HFF-Myc (cell line): ENCODE data around the gene TNKS2.
"Not testable (repeated sequence)": the region's sequence is repeated elsewhere in the genome, so short reads cannot be mapped to it uniquely, and the experiment has no call there.

ENCODE experiments used
- DNase-seq: peaks from one replicate; pipeline ENCODE4 v3.0.0-alpha.2; 2011; ENCODE audit warnings: low read depth; ENCODE audit errors: extremely low read depth
- H3K4me3 ChIP-seq: replicated peaks from 2 replicates; pipeline ENCODE4 v1.5.1; 2011; ENCODE audit warnings: low read depth, mild to moderate bottlenecking, control low read depth, low read length
- TF ChIP-seq, protein P1 (sequence below): IDR thresholded peaks from 2 replicates; pipeline ENCODE4 v1.5.1; 2012; ENCODE audit warnings: mild to moderate bottlenecking, low read depth, low read length, control low read depth; ENCODE audit errors: missing control alignments

Gene TNKS2

DNA sequence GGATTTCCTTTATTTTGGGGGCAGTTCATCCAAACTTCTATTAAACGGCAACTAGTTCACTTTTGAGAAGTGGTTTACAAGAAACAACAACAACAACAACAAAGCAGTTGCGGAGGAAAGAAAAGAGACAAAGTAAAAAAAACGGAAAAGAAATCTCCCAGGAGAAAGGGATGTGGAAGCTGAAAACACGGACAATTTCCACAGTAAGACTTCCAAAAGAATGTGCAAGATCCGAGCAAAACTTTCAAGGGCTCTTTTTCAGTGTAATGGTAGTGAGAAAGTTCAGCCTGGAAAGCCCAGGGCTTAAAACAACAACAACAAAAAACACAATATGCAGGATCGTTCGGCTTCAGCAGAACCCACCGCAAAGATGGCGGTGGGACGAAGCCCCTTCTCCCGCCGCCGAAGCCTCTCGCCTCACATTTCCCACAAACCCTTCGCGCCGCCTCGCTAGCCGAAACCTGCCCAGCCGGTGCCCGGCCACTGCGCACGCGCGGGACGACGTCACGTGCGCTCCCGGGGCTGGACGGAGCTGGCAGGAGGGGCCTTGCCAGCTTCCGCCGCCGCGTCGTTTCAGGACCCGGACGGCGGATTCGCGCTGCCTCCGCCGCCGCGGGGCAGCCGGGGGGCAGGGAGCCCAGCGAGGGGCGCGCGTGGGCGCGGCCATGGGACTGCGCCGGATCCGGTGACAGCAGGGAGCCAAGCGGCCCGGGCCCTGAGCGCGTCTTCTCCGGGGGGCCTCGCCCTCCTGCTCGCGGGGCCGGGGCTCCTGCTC lies at the start of gene TNKS2:
TNKS2 (plus strand) TSS at position 553 of the 775 bp plus-strand sequence. CDS start 265 bp downstream, outside the sequence.
- TF ChIP-seq, protein P1, sequence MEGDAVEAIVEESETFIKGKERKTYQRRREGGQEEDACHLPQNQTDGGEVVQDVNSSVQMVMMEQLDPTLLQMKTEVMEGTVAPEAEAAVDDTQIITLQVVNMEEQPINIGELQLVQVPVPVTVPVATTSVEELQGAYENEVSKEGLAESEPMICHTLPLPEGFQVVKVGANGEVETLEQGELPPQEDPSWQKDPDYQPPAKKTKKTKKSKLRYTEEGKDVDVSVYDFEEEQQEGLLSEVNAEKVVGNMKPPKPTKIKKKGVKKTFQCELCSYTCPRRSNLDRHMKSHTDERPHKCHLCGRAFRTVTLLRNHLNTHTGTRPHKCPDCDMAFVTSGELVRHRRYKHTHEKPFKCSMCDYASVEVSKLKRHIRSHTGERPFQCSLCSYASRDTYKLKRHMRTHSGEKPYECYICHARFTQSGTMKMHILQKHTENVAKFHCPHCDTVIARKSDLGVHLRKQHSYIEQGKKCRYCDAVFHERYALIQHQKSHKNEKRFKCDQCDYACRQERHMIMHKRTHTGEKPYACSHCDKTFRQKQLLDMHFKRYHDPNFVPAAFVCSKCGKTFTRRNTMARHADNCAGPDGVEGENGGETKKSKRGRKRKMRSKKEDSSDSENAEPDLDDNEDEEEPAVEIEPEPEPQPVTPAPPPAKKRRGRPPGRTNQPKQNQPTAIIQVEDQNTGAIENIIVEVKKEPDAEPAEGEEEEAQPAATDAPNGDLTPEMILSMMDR: no peak
- H3K4me3 ChIP-seq: peak within 1 kb of the TSS; percentile 93
- DNase-seq: peak; percentile 75

DNA sequence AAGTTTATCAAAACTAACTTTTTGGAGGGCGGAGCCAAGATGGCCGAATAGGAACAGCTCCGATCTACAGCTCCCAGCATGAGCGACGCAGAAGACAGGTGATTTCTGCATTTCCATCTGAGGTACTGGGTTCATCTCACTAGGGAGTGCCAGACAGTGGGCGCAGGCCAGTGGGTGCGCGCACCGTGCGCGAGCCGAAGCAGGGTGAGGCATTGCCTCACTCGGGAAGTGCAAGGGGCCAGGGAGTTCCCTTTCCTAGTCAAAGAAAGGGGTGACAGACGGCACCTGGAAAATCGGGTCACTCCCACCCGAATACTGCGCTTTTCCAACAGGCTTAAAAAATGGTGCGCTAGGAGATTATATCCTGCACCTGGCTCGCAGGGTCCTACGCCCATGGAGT lies 48.6 kb upstream of the TNKS2 start:
- not testable (repeated sequence) for DNase-seq, H3K4me3 ChIP-seq

DNA sequence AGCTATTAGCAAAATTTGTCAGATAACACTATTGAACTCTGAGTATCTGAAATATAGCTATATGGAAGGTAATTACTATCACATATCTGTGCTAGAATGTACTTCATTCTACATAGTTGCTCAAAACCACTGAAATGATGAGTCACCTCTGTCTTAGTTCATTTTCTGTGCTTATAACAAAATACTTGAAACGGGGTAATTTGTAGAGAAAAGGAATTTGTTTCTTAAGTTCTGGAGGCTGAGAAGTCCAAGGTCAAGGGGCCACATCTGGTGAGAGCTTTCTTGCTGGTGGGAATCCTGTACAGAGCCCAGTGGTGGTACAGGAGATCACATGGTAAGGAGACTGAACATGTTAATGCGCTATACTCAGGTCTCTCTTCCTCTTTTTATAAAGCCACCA lies 41.9 kb upstream of the TNKS2 start:
- TF ChIP-seq, protein P1: no peak
- peak; percentile 56 for DNase-seq

DNA sequence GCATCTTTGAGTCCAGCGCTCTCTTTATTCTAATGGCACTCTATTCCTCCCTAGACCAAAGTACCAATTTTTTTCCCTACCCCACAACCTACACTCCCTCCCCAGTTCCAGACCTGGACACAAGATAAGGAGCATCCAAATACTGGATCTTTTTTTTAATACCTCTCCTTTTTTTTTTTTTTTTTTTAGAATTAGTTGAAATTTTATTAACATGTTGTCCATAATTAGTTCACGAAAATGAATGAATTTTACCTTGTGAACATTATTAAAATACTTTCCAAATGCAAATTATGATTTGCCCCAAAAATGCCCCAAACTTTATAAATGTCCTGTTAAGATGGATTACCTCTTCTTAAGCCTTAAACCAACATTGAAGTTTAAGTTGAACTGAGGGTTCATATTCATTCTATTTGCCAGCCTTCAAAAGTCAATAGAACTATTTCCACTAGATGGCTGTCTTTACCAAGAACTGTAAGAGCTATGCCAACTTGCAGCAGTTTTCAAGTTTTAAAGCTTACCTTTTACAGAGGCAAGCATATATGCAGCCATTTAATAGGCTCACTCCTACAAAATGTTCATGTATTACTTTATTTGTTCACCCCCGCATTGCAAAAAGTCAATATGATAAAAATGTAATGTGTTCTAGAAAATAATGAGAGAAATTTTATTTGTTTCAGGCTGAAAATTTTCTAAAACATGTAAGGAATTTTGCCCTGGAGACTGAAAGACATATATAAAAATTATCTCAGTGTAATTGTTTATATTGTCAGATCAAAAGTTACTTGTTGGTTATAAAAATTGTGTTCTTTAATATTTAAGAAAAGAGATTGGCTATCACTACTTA lies 39.7 kb upstream of the TNKS2 start:
- TF ChIP-seq, protein P1: peak; percentile 31
- peak; percentile 29 for DNase-seq
- no peak overlapping the region for H3K4me3 ChIP-seq

More for the DNA sequence above, 41.9 kb upstream of the TNKS2 start:
- no peak overlapping the region for H3K4me3 ChIP-seq

DNA sequence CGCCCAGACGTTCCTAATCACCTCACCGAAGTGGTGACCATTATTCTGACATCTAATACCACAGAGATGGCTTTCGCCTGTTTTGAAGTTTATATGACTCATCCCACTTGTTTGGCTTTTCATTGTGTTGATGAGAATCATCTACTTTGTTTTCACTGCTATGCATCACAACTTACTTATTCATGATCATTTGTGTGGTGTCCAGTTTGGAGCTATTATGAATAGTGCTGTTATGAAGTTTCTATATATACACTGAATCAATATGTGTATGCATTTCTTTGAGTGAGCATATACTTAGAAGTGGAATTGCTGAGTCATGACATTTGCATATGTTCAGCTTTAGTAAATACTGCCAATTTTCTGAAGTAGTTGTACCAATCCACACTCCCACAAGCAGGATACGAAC lies 38.6 kb upstream of the TNKS2 start:
- TF ChIP-seq, protein P1: no peak
- no peak overlapping the region for H3K4me3 ChIP-seq
- DNase-seq: no peak

DNA sequence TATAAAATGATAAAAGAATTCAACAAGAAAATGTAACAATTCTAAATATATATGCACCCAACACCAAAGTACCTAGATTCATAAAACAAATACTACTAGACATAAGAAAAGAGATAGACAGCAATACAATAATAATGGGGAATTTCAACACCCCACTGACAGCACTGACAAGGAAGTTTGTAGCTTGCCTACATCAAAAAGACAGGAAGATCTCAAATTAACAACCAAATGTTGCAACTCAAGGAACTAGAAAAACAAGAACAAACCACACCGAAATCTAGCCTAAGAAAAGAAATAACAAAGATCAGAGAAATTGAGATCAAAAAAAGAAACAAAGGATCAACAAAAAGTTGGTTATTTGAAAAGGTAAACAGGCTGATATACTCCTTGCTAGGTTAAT lies 36.5 kb upstream of the TNKS2 start:
- TF ChIP-seq, protein P1: no peak
- no peak for DNase-seq
- H3K4me3 ChIP-seq: no peak overlapping the region

DNA sequence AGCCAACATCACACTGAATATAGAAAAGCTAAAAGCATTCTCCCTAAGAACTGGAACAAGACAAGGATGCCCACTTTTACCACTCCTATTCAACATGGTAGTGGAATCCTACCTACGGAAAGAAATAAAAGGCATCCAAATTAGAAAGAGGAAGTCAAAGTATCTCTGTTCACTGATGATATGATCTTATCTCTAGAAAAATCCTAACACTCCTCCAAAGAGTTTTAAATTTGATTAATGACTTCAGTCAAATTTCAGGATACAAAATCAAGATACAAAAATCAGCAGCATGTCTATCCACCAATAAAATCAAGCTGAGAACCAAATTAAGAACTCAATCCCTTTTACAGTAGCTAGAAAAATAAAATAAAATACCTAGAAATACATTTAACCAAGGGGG lies 35.3 kb upstream of the TNKS2 start:
- H3K4me3 ChIP-seq: no peak overlapping the region
- no peak for DNase-seq
- TF ChIP-seq, protein P1: no peak
